Mucosa of descending colon (tissue), 3 donors: ENCODE results near the gene CADM1. TPM values are rescaled to one million over a fixed set of nuclear protein-coding genes. Genes with fewer than 3 reads are reported as not detected.

ENCODE experiments used
- ATAC-seq: fragments of 200-7000 bp; cut with Tn5 transposase; one replicate; pipeline ENCODE4 v1.9.1; 2020; ENCODE audit warnings: mild to moderate bottlenecking, moderate library complexity
- DNase-seq, 3 donors: peaks; one replicate each; pipeline ENCODE4 v3.0.0-alpha.2; 2020
- H3K36me3 ChIP-seq: fragments of 200-600 bp; one replicate; pipeline ENCODE4 v1.8.0; 2021; ENCODE audit warnings: low read depth, mild to moderate bottlenecking
- H3K4me1 ChIP-seq: fragments of 200-600 bp; one replicate; pipeline ENCODE4 v1.8.0; 2021; ENCODE audit warnings: low read depth, mild to moderate bottlenecking
- H3K4me3 ChIP-seq: fragments of 200-600 bp; one replicate; pipeline ENCODE4 v1.8.0; 2021; ENCODE audit warnings: mild to moderate bottlenecking
- H3K9me3 ChIP-seq: fragments of 200-600 bp; one replicate; pipeline ENCODE4 v1.8.0; 2021; ENCODE audit warnings: mild to moderate bottlenecking
- CTCF ChIP-seq: fragments of 200-600 bp; IDR thresholded peaks from one replicate; pipeline ENCODE4 v1.8.0; 2022; ENCODE audit warnings: antibody characterized with exemption, mild to moderate bottlenecking
- intact Hi-C, 2 donors: fragments of 100-400 bp; cut with DNase I in 1 of 2; cut with micrococcal nuclease in 1 of 2; formaldehyde crosslinking; loops; one replicate each; pipeline versions ENCODE4 v1.11.0 to v1.11.1; 2022; cut with DNase I, micrococcal nuclease
- total RNA-seq, 3 donors: library from RNA; stranded (reverse); fragmentation: NEBNext Ultra II Directional in 2 of 3; extraction: Animal tissue kit (Norgen Biotek cat#: 25700) in 2 of 3; gene quantifications; one replicate each; pipeline versions ENCODE4 v1.2.1 to v1.2.4, GENCODE V29; 2021 to 2023
- donor health status: DM: no; HTN: no; CAD: no; lungs with moderate emphysema.
- donor health status: DM: no; HTN: no; CAD: no.
- donor health status: DM: no; HTN: yes; CAD: no.

CADM1 gene
- total RNA-seq, 3 donors from 2014 or later, result 4.3 to 20.2 (median 7.2) TPM

GRCh38 chr11:115222218-115222862 is 281.9 kb downstream of the CADM1 start:
- peak; percentile 70 for ATAC-seq
- intact Hi-C loops, result no loop called here
- no peak for TF ChIP-seq CTCF

GRCh38 chr11:115221461-115222069 is 282.6 kb downstream of the CADM1 start:
- intact Hi-C loops, result no loop called here
- H3K36me3 ChIP-seq, result no peaks in the 10 kb centered on the region
- no peaks in the 10 kb centered on the region for H3K9me3 ChIP-seq
- no peak for TF ChIP-seq CTCF
- H3K4me3 ChIP-seq, result no peak overlapping the region
- H3K4me1 ChIP-seq, result no peaks in the 10 kb centered on the region
- ATAC-seq (peak; percentile 34), DNase-seq (no peak)

More at GRCh38 chr11:115222218-115222862, 281.9 kb downstream of the CADM1 start:
- Histone ChIP-seq H3K4me3 (no peak overlapping the region), H3K36me3 (no peaks in the 10 kb centered on the region), H3K9me3 (no peaks in the 10 kb centered on the region), H3K4me1 (no peaks in the 10 kb centered on the region)
- no peak for DNase-seq

GRCh38 chr11:115220911-115221310 is 283.3 kb downstream of the CADM1 start:
- Histone ChIP-seq H3K4me1 (no peaks in the 10 kb centered on the region), H3K4me3 (no peak overlapping the region), H3K36me3 (no peaks in the 10 kb centered on the region), H3K9me3 (no peaks in the 10 kb centered on the region)
- TF ChIP-seq CTCF, result no peak
- DNase-seq (no peak), ATAC-seq (no peak)
- intact Hi-C loops, result no loop called here

- no peak for TF ChIP-seq CTCF
- ATAC-seq (no peak), DNase-seq (no peak)
- no peak overlapping the region for H3K4me3 ChIP-seq
- H3K4me1 ChIP-seq, result no peaks in the 10 kb centered on the region
- H3K36me3 ChIP-seq, result no peaks in the 10 kb centered on the region
- H3K9me3 ChIP-seq, result no peaks in the 10 kb centered on the region
- intact Hi-C loops, result no loop called here
Observed at GRCh38 chr11:115220423-115220822, 283.8 kb downstream of the CADM1 start.

- H3K4me3 ChIP-seq, result no peak overlapping the region
- H3K4me1 ChIP-seq, result no peaks in the 10 kb centered on the region
- no peaks in the 10 kb centered on the region for H3K9me3 ChIP-seq
- no peaks in the 10 kb centered on the region for H3K36me3 ChIP-seq
- TF ChIP-seq CTCF, result no peak
- no peak for ATAC-seq
- intact Hi-C loops, result no loop called here
- no peak for DNase-seq
Observed at GRCh38 chr11:115219376-115219775, 284.8 kb downstream of the CADM1 start.
